Testis (tissue), 3 donors: ENCODE data around the gene DGKB. TPM values are rescaled to one million over a fixed set of nuclear protein-coding genes. Genes with fewer than 3 reads are reported as not detected.

Source experiments
- DNase-seq: peaks from one replicate; pipeline ENCODE4 v3.0.0-alpha.2; 2019
- H3K27ac ChIP-seq, 2 donors: fragments of 200-600 bp; sonication (generic); one replicate each; pipeline ENCODE4 v1.5.1; 2019
- H3K27me3 ChIP-seq: fragments of 200-600 bp; sonication (generic); one replicate; pipeline ENCODE4 v1.5.1; 2019
- H3K36me3 ChIP-seq: fragments of 200-600 bp; sonication (generic); one replicate; pipeline ENCODE4 v1.5.1; 2017; ENCODE audit warnings: low read depth; ENCODE audit errors: missing control alignments
- H3K4me1 ChIP-seq: fragments of 200-600 bp; sonication (generic); one replicate; pipeline ENCODE4 v1.5.1; 2019
- H3K4me3 ChIP-seq, 2 donors: fragments of 200-600 bp; sonication (generic); one replicate each; pipeline ENCODE4 v1.5.1; 2017 to 2019
- H3K9me3 ChIP-seq: fragments of 200-600 bp; sonication (generic); one replicate; pipeline ENCODE4 v1.5.1; 2017
- POLR2A ChIP-seq: fragments of 450-650 bp; IDR thresholded peaks from one replicate; pipeline ENCODE4 v1.6.1; 2017; ENCODE audit warnings: antibody characterized with exemption, mild to moderate bottlenecking, moderate library complexity
- WGBS, 2 donors: methylation state at CpG; one replicate each; pipeline ENCODE4 v1.1.5; 2018; 5-methylcytosine and 5-hydroxymethylcytosine counted together
- intact Hi-C: fragments of 100-400 bp; cut with DNase I; formaldehyde crosslinking; loops from one replicate; pipeline ENCODE4 v1.15.1; 2023; ENCODE audit warnings: low total_unique reads
- polyA plus RNA-seq: library from polyadenylated mRNA; stranded (reverse); fragments of 350-450 nt; fragmentation: Illumina TruSeq; extraction: RNeasy Lipid Tissue Mini Kit (QIAGEN cat#74804); gene quantifications from one replicate; pipeline ENCODE4 v1.2.3, GENCODE V29; 2014; ENCODE audit warnings: low read depth, low replicate concordance; ENCODE audit not compliant: insufficient read depth
- total RNA-seq, 2 donors: library from RNA; depleted of rRNA; stranded (reverse); fragments of >200 nt; gene quantifications; one replicate each; pipeline ENCODE4 v1.2.3, GENCODE V29; 2016
- TF ChIP-seq, protein P1 (sequence below), 3 experiments: fragments of 450-650 bp in 2 of 3; fragments of 200-600 bp in 1 of 3; sonication (generic) in 1 of 3; IDR thresholded peaks; one replicate each; pipeline ENCODE4 v1.5.1; 2016 to 2019; ENCODE audit warnings: antibody characterized with exemption in 3 of 3, mild to moderate bottlenecking in 2 of 3, moderate library complexity in 1 of 3

The DGKB gene
- total and polyA plus RNA-seq, 3 donors from 2014 or later = 0.17 to 1.1 (median 0.55) TPM

DNA sequence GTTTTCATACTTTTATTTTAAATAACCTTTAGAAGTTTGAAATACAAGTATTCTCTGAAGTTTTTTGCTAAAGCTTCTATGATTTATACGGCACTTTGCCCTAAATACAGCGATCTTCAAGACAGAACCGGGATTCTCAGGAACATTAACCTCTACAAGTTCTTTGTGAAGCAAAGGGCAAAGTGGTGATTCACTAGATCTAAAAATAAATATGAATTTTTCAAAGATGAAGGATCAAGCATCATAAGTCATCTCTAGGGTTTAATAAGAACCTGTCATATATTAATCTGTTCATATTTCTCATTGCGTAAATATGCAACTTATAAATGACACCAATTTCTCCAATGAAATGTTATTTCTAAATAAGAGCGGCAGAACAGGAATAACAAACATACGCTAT is 30.7 kb downstream of the DGKB start:
- no peaks in the 10 kb centered on the region for H3K36me3 ChIP-seq
- no peak for DNase-seq
- 84 to 89% methylated on average over 6 of the region's 6 CpGs for WGBS, 2 donors
- no peak overlapping the region for H3K4me3 ChIP-seq
- no peaks in the 10 kb centered on the region for H3K4me1 ChIP-seq
- H3K27me3 ChIP-seq = no peaks in the 10 kb centered on the region
- H3K9me3 ChIP-seq = no peaks in the 10 kb centered on the region
- no peak overlapping the region for H3K27ac ChIP-seq
- no peak for TF ChIP-seq POLR2A
- TF ChIP-seq, protein P1, sequence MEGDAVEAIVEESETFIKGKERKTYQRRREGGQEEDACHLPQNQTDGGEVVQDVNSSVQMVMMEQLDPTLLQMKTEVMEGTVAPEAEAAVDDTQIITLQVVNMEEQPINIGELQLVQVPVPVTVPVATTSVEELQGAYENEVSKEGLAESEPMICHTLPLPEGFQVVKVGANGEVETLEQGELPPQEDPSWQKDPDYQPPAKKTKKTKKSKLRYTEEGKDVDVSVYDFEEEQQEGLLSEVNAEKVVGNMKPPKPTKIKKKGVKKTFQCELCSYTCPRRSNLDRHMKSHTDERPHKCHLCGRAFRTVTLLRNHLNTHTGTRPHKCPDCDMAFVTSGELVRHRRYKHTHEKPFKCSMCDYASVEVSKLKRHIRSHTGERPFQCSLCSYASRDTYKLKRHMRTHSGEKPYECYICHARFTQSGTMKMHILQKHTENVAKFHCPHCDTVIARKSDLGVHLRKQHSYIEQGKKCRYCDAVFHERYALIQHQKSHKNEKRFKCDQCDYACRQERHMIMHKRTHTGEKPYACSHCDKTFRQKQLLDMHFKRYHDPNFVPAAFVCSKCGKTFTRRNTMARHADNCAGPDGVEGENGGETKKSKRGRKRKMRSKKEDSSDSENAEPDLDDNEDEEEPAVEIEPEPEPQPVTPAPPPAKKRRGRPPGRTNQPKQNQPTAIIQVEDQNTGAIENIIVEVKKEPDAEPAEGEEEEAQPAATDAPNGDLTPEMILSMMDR (IDR thresholded peaks at IDR 0.05) = no peak
- intact Hi-C loops = no loop called here

DNA sequence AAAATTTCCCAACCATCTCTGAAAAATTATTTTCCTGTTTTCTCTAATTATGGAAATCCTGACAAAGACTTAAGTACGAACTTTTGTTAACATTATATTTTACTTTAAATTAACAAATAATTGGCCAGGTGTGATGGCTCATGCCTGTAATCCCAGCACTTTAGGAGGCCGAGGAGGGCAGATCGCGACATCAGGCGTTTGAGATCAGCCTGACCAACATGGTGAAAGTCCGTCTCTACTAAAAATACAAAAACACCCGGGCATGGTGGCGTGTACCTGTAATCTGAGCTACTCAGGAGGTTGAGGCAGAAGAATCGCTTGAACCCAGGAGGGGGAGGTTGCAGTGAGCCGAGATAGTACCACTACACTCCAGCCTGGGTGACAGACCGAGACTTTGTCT is 32.2 kb downstream of the DGKB start:
- Histone ChIP-seq H3K27ac (no peak overlapping the region), H3K27me3 (no peaks in the 10 kb centered on the region), H3K36me3 (no peaks in the 10 kb centered on the region), H3K9me3 (no peaks in the 10 kb centered on the region), H3K4me3 (no peak overlapping the region), H3K4me1 (no peaks in the 10 kb centered on the region)
- 90 to 95% methylated on average over 11 of the region's 11 CpGs for WGBS, 2 donors
- TF ChIP-seq, protein P1 (IDR thresholded peaks at IDR 0.05) = no peak
- no peak for TF ChIP-seq POLR2A
- intact Hi-C loops = no loop called here
- DNase-seq = no peak

DNA sequence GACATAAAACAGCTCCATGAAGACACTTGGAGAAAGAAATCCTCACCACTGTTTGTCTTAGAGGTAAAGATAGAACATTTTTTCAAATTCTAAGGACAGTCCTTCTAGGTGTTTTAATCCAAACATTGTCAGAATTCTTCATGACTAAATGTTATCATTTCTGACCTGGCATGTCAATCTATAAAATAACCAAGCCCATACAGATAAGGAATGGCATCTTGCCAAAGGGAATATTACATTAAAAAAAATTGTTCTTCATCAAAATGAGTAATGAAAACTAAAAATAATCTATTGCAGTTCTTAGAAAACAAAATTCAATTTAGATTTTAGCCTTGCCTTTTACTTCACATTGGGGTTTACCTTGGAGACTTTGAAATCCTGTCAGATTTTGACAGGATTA is 33.6 kb downstream of the DGKB start:
- DNase-seq = no peak
- no peak for TF ChIP-seq POLR2A
- TF ChIP-seq, protein P1 (IDR thresholded peaks at IDR 0.05) = no peak
- no peaks in the 10 kb centered on the region for H3K36me3 ChIP-seq
- H3K27me3 ChIP-seq = no peaks in the 10 kb centered on the region
- no peak overlapping the region for H3K27ac ChIP-seq
- intact Hi-C loops = no loop called here
- no peaks in the 10 kb centered on the region for H3K9me3 ChIP-seq
- no peaks in the 10 kb centered on the region for H3K4me1 ChIP-seq
- H3K4me3 ChIP-seq = no peak overlapping the region

DNA sequence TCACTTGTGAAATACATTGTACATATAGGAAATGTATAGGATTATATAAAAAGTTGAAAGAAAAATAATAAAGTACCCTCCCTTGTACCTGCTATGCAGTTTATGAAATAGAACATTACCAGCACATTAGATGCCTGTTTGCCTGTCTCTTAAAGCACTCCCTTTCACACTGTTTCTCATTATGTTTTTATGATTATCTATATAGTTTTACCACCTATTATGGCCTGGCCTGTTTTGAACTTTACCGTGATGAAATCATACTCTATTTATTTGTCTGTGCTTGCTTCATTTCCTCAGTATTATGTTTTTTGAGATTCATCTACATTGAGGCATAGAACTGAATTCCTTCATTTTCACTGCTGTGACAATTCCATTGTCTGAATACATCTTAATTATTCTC is 41.1 kb downstream of the DGKB start:
- no peaks in the 10 kb centered on the region for H3K9me3 ChIP-seq
- no peak for DNase-seq
- H3K4me1 ChIP-seq = no peaks in the 10 kb centered on the region
- H3K27ac ChIP-seq = no peak overlapping the region
- no peak for TF ChIP-seq POLR2A
- TF ChIP-seq, protein P1 (IDR thresholded peaks at IDR 0.05) = no peak
- WGBS, 2 donors = 71 to 92% methylated on average over 1 of the region's 1 CpG
- H3K27me3 ChIP-seq = no peaks in the 10 kb centered on the region
- no peaks in the 10 kb centered on the region for H3K36me3 ChIP-seq
- intact Hi-C loops = no loop called here
- H3K4me3 ChIP-seq = no peak overlapping the region

DNA sequence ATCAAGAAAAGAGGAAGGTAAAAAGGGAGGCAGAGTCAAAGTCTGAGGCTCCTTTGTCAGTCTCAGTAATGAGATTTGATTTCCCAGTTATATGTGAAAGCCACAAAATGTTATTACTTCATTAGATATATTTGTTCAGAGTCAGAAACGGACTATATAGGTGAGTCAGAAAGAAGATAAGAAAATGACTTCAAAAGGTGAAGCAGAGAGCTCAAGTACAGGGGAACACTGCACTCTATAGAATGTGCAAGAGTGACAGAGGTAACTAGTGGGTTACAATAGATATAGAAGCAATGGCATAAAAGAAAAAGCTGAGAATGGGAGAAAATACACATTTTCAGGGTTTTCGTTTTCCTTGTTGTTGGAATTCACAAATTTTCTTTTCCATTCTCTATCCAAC is 43.3 kb downstream of the DGKB start:
- H3K4me3 ChIP-seq = no peak overlapping the region
- H3K27me3 ChIP-seq = no peaks in the 10 kb centered on the region
- H3K36me3 ChIP-seq = no peaks in the 10 kb centered on the region
- intact Hi-C loops = no loop called here
- H3K27ac ChIP-seq = no peak overlapping the region
- H3K4me1 ChIP-seq = no peaks in the 10 kb centered on the region
- H3K9me3 ChIP-seq = no peaks in the 10 kb centered on the region
- TF ChIP-seq POLR2A = no peak
- TF ChIP-seq, protein P1 (IDR thresholded peaks at IDR 0.05) = no peak
- no peak for DNase-seq
- WGBS, 2 donors = 68 to 80% methylated on average over 2 of the region's 2 CpGs
